Activated CD4-positive, alpha-beta T cell treated with anti-CD3 and anti-CD28 coated beads, Interleukin-2, amount 10 ng/mL, durations not matched to agents 7 days and 5 days (primary cell): ENCODE results near the gene KCNB1. TPM values are rescaled to one million over a fixed set of nuclear protein-coding genes. Genes with fewer than 3 reads are reported as not detected.

Experiments used
- total RNA-seq, 2 experiments: library from RNA; stranded (reverse); gene quantifications; one replicate each; pipeline ENCODE4 v1.2.3, GENCODE V29; 2021

KCNB1 gene
- total RNA-seq, 2 experiments from 2014 or later, result 0.07 TPM; not detected in 1

Other genes with a start within 250 kb of the KCNB1 start
- gene ZNFX1, start 204.6 kb downstream of the KCNB1 start, total RNA-seq, result 10 to 100 TPM; 79.7 to 85.3 TPM
- gene PTGIS, start 85.5 kb upstream of the KCNB1 start, total RNA-seq, result under 1 TPM; 0.40 to 0.62 TPM
- 10 to 100 TPM; 11.2 to 14.3 TPM for gene B4GALT5, start 231.2 kb upstream of the KCNB1 start, total RNA-seq